GM12891 (cell line): ENCODE data around the gene ZNF460.

ENCODE experiments used
- PAX5 ChIP-seq: IDR thresholded peaks from 2 replicates; pipeline ENCODE4 v1.6.1; 2011; ENCODE audit warnings: low read length, moderate library complexity, mild to moderate bottlenecking; ENCODE audit not compliant: insufficient read depth, severe bottlenecking
- POLR2A ChIP-seq: IDR thresholded peaks from 2 replicates; pipeline ENCODE4 v1.6.1; 2011; ENCODE audit warnings: low read depth, low read length, control low read depth
- POLR2AphosphoS5 ChIP-seq: IDR thresholded peaks from 2 replicates; pipeline ENCODE4 v1.6.1; 2011; ENCODE audit warnings: low read depth, low read length, control low read depth
- POU2F2 ChIP-seq: IDR thresholded peaks from 2 replicates; pipeline ENCODE4 v1.6.1; 2011; ENCODE audit warnings: low read depth, mild to moderate bottlenecking, control low read depth, low read length, moderate library complexity
- SPI1 ChIP-seq: IDR thresholded peaks from 2 replicates; pipeline ENCODE4 v1.6.1; 2011; ENCODE audit warnings: low read depth, low read length, control low read depth
- TAF1 ChIP-seq: IDR thresholded peaks from 2 replicates; pipeline ENCODE4 v1.6.1; 2011; ENCODE audit warnings: low read depth, low read length, control low read depth

DNA sequence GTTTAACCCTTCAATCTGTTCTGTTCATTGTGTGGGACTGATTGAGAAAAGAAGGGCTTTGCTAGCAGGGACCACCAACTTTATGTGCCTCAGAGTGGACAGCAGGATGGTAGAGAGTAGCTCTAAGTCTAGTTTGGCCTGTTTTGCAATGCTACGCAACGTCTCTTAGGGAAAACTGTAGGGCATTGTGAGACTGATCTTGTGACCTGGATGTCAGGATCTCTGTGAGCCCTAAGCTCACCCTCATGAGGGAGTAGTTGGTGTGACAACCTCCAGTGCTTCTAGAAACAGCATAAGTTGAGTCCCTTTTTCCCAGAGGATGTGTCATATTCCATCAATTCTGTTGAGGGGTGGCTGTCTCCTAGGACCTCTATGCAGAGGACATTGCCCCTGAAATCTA is 30.5 kb downstream of the ZNF460 start:
- TF ChIP-seq POLR2AphosphoS5 (no peak), POLR2A (no peak), SPI1 (no peak), TAF1 (no peak), PAX5 (no peak), POU2F2 (no peak)
